Keratinocyte (primary cell): Measurements from ENCODE around the gene CCND2. TPM values are rescaled to one million over a fixed set of nuclear protein-coding genes. Genes with fewer than 3 reads are reported as not detected.

Experiments
- DNase-seq: peaks from one replicate; pipeline ENCODE4 v3.0.0-alpha.2; 2011; ENCODE audit warnings: low read depth, missing footprints, low spot score
- FAIRE-seq: peaks from 2 replicates; lab custom pipeline; 2011; peaks lifted over from hg19 to GRCh38; lab: Jason Lieb, UNC
- H2AFZ ChIP-seq: 2 replicates; pipeline ENCODE4 v1.6.0; 2012; ENCODE audit warnings: low read length, control low read depth, inconsistent platforms; ENCODE audit not compliant: control insufficient read depth
- H3K27ac ChIP-seq: 2 replicates; pipeline ENCODE4 v1.5.1; 2011; ENCODE audit warnings: low read length; ENCODE audit not compliant: control insufficient read depth, insufficient read depth
- H3K27me3 ChIP-seq: 3 replicates; pipeline ENCODE4 v1.6.0; 2011; ENCODE audit warnings: low read length; ENCODE audit not compliant: control insufficient read depth, insufficient read depth; ENCODE audit errors: extremely low read depth
- H3K36me3 ChIP-seq, 2 experiments: 2 replicates in 1 of 2; 3 replicates in 1 of 2; pipeline ENCODE4 v1.5.1; 2011; ENCODE audit warnings: low read length in 2 of 2, mild to moderate bottlenecking in 1 of 2; ENCODE audit not compliant: control insufficient read depth in 2 of 2, insufficient read depth in 2 of 2; ENCODE audit errors: extremely low read depth in 1 of 2
- H3K4me1 ChIP-seq: 3 replicates; pipeline ENCODE4 v1.5.1; 2011; ENCODE audit warnings: low read length; ENCODE audit not compliant: control insufficient read depth, insufficient read depth; ENCODE audit errors: extremely low read depth
- H3K4me2 ChIP-seq: 3 replicates; pipeline ENCODE4 v1.6.0; 2011; ENCODE audit warnings: low read depth, low read length; ENCODE audit not compliant: control insufficient read depth, insufficient read depth; ENCODE audit errors: extremely low read depth
- H3K4me3 ChIP-seq, 3 experiments: fragments of 200-600 bp in 1 of 3; sonication (generic) in 1 of 3; 2 replicates in 2 of 3; 3 replicates in 1 of 3; pipeline ENCODE4 v1.5.1; 2011 to 2016; ENCODE audit warnings: low read length in 3 of 3, mild to moderate bottlenecking in 3 of 3, control low read depth in 2 of 3, inconsistent platforms in 1 of 3, low read depth in 1 of 3, mixed read lengths in 1 of 3, mixed run types in 1 of 3, moderate library complexity in 1 of 3; ENCODE audit not compliant: control insufficient read depth in 2 of 3, insufficient read depth in 2 of 3; ENCODE audit errors: extremely low read depth in 1 of 3
- H3K79me2 ChIP-seq: 2 replicates; pipeline ENCODE4 v1.6.0; 2012; ENCODE audit warnings: low read length; ENCODE audit not compliant: control insufficient read depth, insufficient read depth
- H3K9ac ChIP-seq: 3 replicates; pipeline ENCODE4 v1.6.0; 2011; ENCODE audit warnings: low read length; ENCODE audit not compliant: control insufficient read depth, insufficient read depth; ENCODE audit errors: extremely low read depth
- H3K9me1 ChIP-seq: 3 replicates; pipeline ENCODE4 v1.6.0; 2011; ENCODE audit warnings: low read length; ENCODE audit not compliant: control insufficient read depth, insufficient read depth; ENCODE audit errors: extremely low read depth
- H3K9me3 ChIP-seq: 2 replicates; pipeline ENCODE4 v1.5.1; 2012; ENCODE audit warnings: low read depth, low read length; ENCODE audit not compliant: control insufficient read depth
- H4K20me1 ChIP-seq: 3 replicates; pipeline ENCODE4 v1.6.0; 2011; ENCODE audit warnings: low read length; ENCODE audit not compliant: control insufficient read depth, insufficient read depth; ENCODE audit errors: extremely low read depth
- CTCF ChIP-seq, 3 experiments: IDR thresholded peaks in 1 of 3; conservative IDR thresholded peaks in 1 of 3; optimal IDR thresholded peaks in 1 of 3; 2 replicates in 2 of 3; 3 replicates in 1 of 3; pipeline versions ENCODE3 to v1.5.1; 2011; ENCODE audit warnings: low read length in 3 of 3, mild to moderate bottlenecking in 3 of 3, moderate library complexity in 2 of 3, control low read depth in 1 of 3, inconsistent platforms in 1 of 3; ENCODE audit not compliant: insufficient read depth in 2 of 3; ENCODE audit errors: extremely low read depth in 1 of 3
- EZH2 ChIP-seq: IDR thresholded peaks from one replicate; pipeline ENCODE4 v1.6.1; 2012; ENCODE audit warnings: inconsistent platforms, mild to moderate bottlenecking, low read length, moderate library complexity
- dilution Hi-C: fragments of 300-500 bp; cut with MboI; formaldehyde crosslinking; loops from one replicate; pipeline ENCODE4 v1.7.0; 2020; ENCODE audit warnings: low sequenced_read_pairs; ENCODE audit not compliant: extremely low pct_ligation_motif_present
- polyA plus RNA-seq, 5 experiments: library from polyadenylated mRNA; depleted of rRNA in 3 of 5; stranded (reverse) in 3 of 5; stranded (forward) in 1 of 5; unstranded in 1 of 5; fragments of >200 nt; gene quantifications; 1 replicate in 1 of 5; 2 replicates in 3 of 5; 3 replicates in 1 of 5; pipeline versions ENCODE4 v1.2.1 to v1.2.3, GENCODE V29; 2011 to 2012; ENCODE audit warnings: missing spikeins in 2 of 5, low read depth in 1 of 5, low replicate concordance in 1 of 5

CCND2 gene
- polyA plus RNA-seq, 1 donor (not counting 4 experiments of a cell fraction or from before 2014, with no cell fraction given), result 324 TPM

- H2AFZ ChIP-seq, result no peak overlapping the region
- no peak overlapping the region for H3K4me3 ChIP-seq
- TF ChIP-seq CTCF (optimal IDR thresholded peaks at IDR 0.05 in 1 of 3, IDR thresholded peaks at IDR 0.05 in 1 of 3, conservative IDR thresholded peaks at IDR 0.05 in 1 of 3; ENCODE audit: extremely low read depth in 1 of 3, insufficient read depth in 2 of 3, low read length in 3 of 3) (no peak), EZH2 (no peak)
- dilution Hi-C loops, result no loop called here
- no peaks in the 10 kb centered on the region for H3K36me3 ChIP-seq
- no peak for DNase-seq
- H3K4me1 ChIP-seq, result peaks cover 5% of the 10 kb centered on the region
- H3K27ac ChIP-seq, result no peak overlapping the region
- H3K9me3 ChIP-seq, result no peaks in the 10 kb centered on the region
- peaks cover 4% of the 10 kb centered on the region for H3K27me3 ChIP-seq
- FAIRE-seq, result no peak
- H3K9ac ChIP-seq, result no peak overlapping the region
- H3K4me2 ChIP-seq, result no peak overlapping the region
- no peaks in the 10 kb centered on the region for H3K79me2 ChIP-seq
- H4K20me1 ChIP-seq, result no peaks in the 10 kb centered on the region
- no peaks in the 10 kb centered on the region for H3K9me1 ChIP-seq
These were observed 14.5 kb upstream of the CCND2 start for GRCh38 chr12:4259099-4259498.

- TF ChIP-seq CTCF (optimal IDR thresholded peaks at IDR 0.05 in 1 of 3, IDR thresholded peaks at IDR 0.05 in 1 of 3, conservative IDR thresholded peaks at IDR 0.05 in 1 of 3; ENCODE audit: extremely low read depth in 1 of 3, insufficient read depth in 2 of 3, low read length in 3 of 3) (no peak), EZH2 (no peak)
- no peak for FAIRE-seq
- H2AFZ ChIP-seq, result no peak overlapping the region
These were observed 11.9 kb upstream of the CCND2 start for GRCh38 chr12:4261655-4262054.

More at GRCh38 chr12:4261655-4262054, 11.9 kb upstream of the CCND2 start:
- H3K4me2 ChIP-seq, result no peak overlapping the region
- H3K9me3 ChIP-seq, result no peaks in the 10 kb centered on the region
- dilution Hi-C loops, result no loop called here
- H3K27ac ChIP-seq, result no peak overlapping the region
- no peaks in the 10 kb centered on the region for H3K79me2 ChIP-seq
- H3K9me1 ChIP-seq, result no peaks in the 10 kb centered on the region
- no peak for DNase-seq
- no peaks in the 10 kb centered on the region for H3K36me3 ChIP-seq
- H4K20me1 ChIP-seq, result no peaks in the 10 kb centered on the region
- no peak overlapping the region for H3K4me3 ChIP-seq
- H3K9ac ChIP-seq, result no peak overlapping the region
- no peaks in the 10 kb centered on the region for H3K4me1 ChIP-seq
- H3K27me3 ChIP-seq, result peaks cover 10% of the 10 kb centered on the region
